PFSK-1 (cell line): ENCODE results near the gene PCCA.

ENCODE experiments used
- FOXP2 ChIP-seq: optimal IDR thresholded peaks from 2 replicates; pipeline ENCODE3; 2011; ENCODE audit warnings: borderline replicate concordance, control low read depth, inconsistent platforms; ENCODE audit not compliant: insufficient read depth; ENCODE audit errors: extremely low read length, extremely low read depth
- POLR2AphosphoS5 ChIP-seq: IDR thresholded peaks from 2 replicates; pipeline ENCODE4 v1.6.1; 2012; ENCODE audit warnings: low read depth, mild to moderate bottlenecking, control low read depth, low read length, moderate library complexity
- SIN3A ChIP-seq: IDR thresholded peaks from 2 replicates; pipeline ENCODE4 v1.6.1; 2012; ENCODE audit warnings: mild to moderate bottlenecking, low read length, moderate library complexity, borderline replicate concordance; ENCODE audit not compliant: insufficient read depth
- TAF1 ChIP-seq: IDR thresholded peaks from 2 replicates; pipeline ENCODE4 v1.6.1; 2012; ENCODE audit warnings: low read length, control low read depth, borderline replicate concordance; ENCODE audit not compliant: insufficient read depth
- TF ChIP-seq, protein P1 (sequence below), 2 experiments: IDR thresholded peaks; 2 replicates each; pipeline versions ENCODE4 v1.6.1 to v1.8.0; 2011 to 2012; ENCODE audit warnings: low read depth in 2 of 2, low read length in 2 of 2, control low read depth in 1 of 2, inconsistent platforms in 1 of 2, mild to moderate bottlenecking in 1 of 2, moderate library complexity in 1 of 2; ENCODE audit not compliant: insufficient read depth in 1 of 2

Gene PCCA

GRCh38 chr13:100091391-100091790, 2.5 kb downstream of the PCCA start:
- TF ChIP-seq, protein P1, sequence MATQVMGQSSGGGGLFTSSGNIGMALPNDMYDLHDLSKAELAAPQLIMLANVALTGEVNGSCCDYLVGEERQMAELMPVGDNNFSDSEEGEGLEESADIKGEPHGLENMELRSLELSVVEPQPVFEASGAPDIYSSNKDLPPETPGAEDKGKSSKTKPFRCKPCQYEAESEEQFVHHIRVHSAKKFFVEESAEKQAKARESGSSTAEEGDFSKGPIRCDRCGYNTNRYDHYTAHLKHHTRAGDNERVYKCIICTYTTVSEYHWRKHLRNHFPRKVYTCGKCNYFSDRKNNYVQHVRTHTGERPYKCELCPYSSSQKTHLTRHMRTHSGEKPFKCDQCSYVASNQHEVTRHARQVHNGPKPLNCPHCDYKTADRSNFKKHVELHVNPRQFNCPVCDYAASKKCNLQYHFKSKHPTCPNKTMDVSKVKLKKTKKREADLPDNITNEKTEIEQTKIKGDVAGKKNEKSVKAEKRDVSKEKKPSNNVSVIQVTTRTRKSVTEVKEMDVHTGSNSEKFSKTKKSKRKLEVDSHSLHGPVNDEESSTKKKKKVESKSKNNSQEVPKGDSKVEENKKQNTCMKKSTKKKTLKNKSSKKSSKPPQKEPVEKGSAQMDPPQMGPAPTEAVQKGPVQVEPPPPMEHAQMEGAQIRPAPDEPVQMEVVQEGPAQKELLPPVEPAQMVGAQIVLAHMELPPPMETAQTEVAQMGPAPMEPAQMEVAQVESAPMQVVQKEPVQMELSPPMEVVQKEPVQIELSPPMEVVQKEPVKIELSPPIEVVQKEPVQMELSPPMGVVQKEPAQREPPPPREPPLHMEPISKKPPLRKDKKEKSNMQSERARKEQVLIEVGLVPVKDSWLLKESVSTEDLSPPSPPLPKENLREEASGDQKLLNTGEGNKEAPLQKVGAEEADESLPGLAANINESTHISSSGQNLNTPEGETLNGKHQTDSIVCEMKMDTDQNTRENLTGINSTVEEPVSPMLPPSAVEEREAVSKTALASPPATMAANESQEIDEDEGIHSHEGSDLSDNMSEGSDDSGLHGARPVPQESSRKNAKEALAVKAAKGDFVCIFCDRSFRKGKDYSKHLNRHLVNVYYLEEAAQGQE (IDR thresholded peaks at IDR 0.05; ENCODE audit: insufficient read depth in 1 of 2, low read depth in 2 of 2, low read length in 2 of 2): no peak
- no peak for TF ChIP-seq TAF1
- no peak for TF ChIP-seq FOXP2
- TF ChIP-seq POLR2AphosphoS5: no peak
- no peak for TF ChIP-seq SIN3A

DNA sequence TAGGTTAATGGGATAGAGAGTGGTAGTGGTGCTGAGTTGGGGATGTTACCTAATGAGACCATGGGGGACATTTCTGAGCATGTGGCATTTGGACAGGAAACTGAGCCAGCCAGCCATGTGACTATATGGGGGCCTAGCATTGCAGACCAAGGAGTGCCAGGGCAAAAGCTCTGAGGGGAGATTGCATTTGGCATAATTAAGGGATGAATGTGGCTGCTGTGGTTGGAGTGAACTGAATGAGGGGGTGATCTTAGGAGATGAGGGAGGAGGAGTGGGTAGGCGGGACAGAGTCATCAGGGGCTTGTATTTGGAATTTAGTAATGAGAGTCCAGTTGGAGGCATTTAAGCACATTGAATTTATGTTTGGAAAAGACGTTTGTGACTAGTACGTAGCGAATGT, 6.6 kb downstream of the PCCA start:
- TF ChIP-seq, protein P1 (IDR thresholded peaks at IDR 0.05; ENCODE audit: insufficient read depth in 1 of 2, low read depth in 2 of 2, low read length in 2 of 2): no peak
- TF ChIP-seq SIN3A: no peak
- no peak for TF ChIP-seq TAF1
- no peak for TF ChIP-seq FOXP2
- no peak for TF ChIP-seq POLR2AphosphoS5

DNA sequence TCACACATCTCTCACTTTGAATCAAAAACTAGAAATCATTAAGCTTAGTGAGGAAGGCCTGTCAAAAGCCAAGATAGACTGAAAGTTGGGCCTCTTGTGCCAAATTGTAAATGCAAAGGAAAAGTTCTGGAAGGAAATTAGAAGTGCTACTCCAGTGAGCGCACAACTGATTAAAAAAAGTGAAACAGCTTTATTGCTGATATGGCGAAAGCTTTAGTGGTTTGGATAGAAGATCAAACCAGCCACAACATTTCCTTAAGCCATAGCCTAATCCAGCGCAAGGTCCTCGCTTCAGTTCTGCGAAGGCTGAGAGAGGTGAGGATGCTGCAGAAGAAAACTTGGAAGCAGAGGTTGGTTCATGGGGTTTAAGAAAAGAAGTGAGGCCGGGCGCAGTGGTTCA, 7.6 kb downstream of the PCCA start:
- TF ChIP-seq, protein P1 (IDR thresholded peaks at IDR 0.05; ENCODE audit: insufficient read depth in 1 of 2, low read depth in 2 of 2, low read length in 2 of 2): no peak
- TF ChIP-seq FOXP2 (no peak), SIN3A (no peak), POLR2AphosphoS5 (no peak), TAF1 (no peak)

GRCh38 chr13:100097821-100098220, 8.9 kb downstream of the PCCA start:
- TF ChIP-seq FOXP2 (no peak), SIN3A (no peak), TAF1 (no peak), POLR2AphosphoS5 (no peak)
- TF ChIP-seq, protein P1 (IDR thresholded peaks at IDR 0.05; ENCODE audit: insufficient read depth in 1 of 2, low read depth in 2 of 2, low read length in 2 of 2): no peak

DNA sequence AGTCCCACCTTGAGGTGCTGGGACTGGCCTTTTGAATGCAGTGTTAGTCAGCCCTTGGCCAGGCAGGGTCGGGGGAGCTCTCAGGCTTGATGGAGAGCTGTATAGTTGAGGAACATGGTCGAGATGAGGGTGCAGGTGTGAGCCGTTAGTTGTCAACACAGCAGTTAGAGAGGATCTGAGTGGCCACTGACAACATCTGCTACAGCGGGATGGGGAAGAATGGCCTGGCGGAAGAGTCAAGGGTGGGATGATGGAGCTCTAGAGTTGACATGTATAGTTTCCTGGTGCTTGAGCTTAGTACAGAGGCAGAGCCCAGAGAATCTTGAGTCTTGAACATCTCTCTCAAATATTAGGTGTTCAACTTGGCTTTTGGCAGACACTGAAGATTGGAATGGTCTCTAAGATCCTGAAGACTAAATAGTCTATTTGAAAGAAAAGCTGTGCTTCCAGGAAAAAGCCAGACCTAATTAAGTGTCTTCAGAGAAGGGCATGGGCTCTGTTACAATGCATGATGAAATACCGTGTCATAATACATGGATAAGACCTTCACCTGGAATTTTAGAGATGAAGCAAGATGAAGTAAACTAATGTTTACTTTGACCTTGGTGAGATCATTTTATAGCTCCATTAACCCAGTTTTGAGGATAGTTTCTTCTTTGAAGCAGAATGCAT, 9.7 kb downstream of the PCCA start:
- TF ChIP-seq, protein P1 (IDR thresholded peaks at IDR 0.05; ENCODE audit: insufficient read depth in 1 of 2, low read depth in 2 of 2, low read length in 2 of 2): no peak
- TF ChIP-seq SIN3A (no peak), POLR2AphosphoS5 (no peak), TAF1 (no peak)
